ENCODE results near the gene PLXNA4. TPM values are rescaled to one million over a fixed set of nuclear protein-coding genes. Genes with fewer than 3 reads are reported as not detected.

Gene PLXNA4
- total RNA-seq, 1 donor from 2014 or later, result 13.6 TPM

DNA sequence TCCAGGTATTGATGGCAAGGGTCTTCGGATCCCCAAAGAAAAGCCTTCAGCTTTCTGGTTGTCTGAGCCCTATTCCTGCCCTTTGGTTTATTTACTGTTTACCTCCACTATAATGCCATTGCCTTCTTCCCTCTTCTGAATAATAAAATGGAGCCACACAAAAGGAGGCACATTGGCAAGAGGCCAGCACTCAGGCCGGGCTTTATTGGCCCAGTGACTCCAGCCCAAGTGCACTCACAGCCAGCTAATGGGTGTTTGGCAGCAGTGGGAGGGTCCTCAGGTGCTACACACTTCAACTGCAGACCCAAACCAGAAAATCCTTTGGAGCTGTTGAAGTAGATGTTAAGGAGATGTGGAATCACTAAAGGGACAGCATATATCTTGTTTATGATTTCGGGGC lies 336.0 kb downstream of the PLXNA4 start:
- Mint-ChIP-seq H3K27me3 (peaks cover 9% of the 10 kb centered on the region), H3K27ac (no peak overlapping the region), H3K4me3 (no peak overlapping the region), H3K4me1 (ENCODE audit: unreplicated experiment) (peaks cover 5% of the 10 kb centered on the region), H3K9me3 (peaks cover 4% of the 10 kb centered on the region), H3K36me3 (no peaks in the 10 kb centered on the region)
- no peak for DNase-seq (ENCODE audit: extremely low spot score, unreplicated experiment)
- no peak for TF ChIP-seq CTCF (conservative IDR thresholded peaks at IDR 0.05)

DNA sequence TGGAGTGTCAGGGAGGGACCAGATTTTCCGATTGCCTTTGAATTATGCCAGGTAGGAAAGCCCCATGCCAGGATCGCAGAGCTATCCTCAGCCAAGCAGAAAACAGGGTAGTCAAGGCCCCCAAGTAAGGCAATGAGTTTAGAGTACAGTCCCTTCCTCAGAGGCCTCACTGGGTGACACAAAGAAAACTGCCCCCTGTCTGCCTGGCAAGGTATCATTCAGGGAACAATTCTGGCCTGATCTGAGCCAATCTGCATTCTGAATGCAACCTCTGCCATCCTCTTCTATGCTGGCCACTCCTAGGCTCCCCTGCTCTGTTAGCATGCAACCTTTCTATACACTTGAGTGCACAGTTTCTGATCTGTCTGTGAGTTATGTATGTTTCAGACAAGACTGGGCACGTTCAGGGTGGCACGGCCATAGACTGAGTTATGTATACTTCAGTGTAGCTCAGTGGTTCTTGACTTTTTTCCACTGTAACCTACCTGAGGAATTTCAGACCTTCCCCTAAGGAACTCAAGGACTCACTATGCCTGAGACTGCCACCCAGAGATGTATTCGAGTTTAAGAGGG lies 336.8 kb downstream of the PLXNA4 start:
- Mint-ChIP-seq H3K27ac (no peak overlapping the region), H3K4me3 (no peak overlapping the region), H3K9me3 (peaks cover 4% of the 10 kb centered on the region), H3K27me3 (peaks cover 9% of the 10 kb centered on the region), H3K4me1 (ENCODE audit: unreplicated experiment) (peaks cover 8% of the 10 kb centered on the region), H3K36me3 (no peaks in the 10 kb centered on the region)
- no peak for DNase-seq (ENCODE audit: extremely low spot score, unreplicated experiment)
- no peak for TF ChIP-seq CTCF (conservative IDR thresholded peaks at IDR 0.05)

GRCh38 chr7:132234711-132235110 lies 341.6 kb downstream of the PLXNA4 start:
- H3K36me3 Mint-ChIP-seq, result no peaks in the 10 kb centered on the region
- H3K27ac Mint-ChIP-seq, result no peak overlapping the region
- TF ChIP-seq CTCF (conservative IDR thresholded peaks at IDR 0.05), result no peak
- peaks cover 24% of the 10 kb centered on the region for H3K4me1 Mint-ChIP-seq (ENCODE audit: unreplicated experiment)
- H3K4me3 Mint-ChIP-seq, result no peak overlapping the region
- DNase-seq (ENCODE audit: extremely low spot score, unreplicated experiment), result no peak
- H3K27me3 Mint-ChIP-seq, result peaks cover 9% of the 10 kb centered on the region
- peaks cover 4% of the 10 kb centered on the region for H3K9me3 Mint-ChIP-seq

DNA sequence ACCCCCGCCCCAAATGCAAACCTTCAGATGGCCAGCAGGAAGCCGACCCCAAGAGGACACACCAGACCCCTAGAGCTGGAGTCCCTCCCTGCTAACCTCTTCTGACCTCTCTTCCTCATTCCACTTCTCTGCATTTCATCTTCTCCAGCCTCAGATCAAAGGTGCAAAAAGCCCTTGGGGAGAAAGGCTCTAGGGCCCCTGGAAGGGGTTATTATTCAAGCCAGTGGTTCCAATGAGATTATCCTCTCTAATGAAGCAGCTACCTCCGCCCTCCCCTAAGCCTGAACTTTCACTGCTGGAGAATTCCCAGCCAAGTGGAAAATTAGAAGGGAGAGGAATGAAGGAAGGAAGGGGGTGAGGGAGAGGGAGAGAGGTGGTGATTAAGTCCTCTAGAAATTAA lies 343.9 kb downstream of the PLXNA4 start:
- DNase-seq (ENCODE audit: extremely low spot score, unreplicated experiment), result no peak
- no peak for TF ChIP-seq CTCF (conservative IDR thresholded peaks at IDR 0.05)
- Mint-ChIP-seq H3K4me1 (ENCODE audit: unreplicated experiment) (peaks cover 28% of the 10 kb centered on the region), H3K36me3 (no peaks in the 10 kb centered on the region), H3K9me3 (no peaks in the 10 kb centered on the region), H3K27ac (no peak overlapping the region), H3K4me3 (no peak overlapping the region), H3K27me3 (peaks cover 15% of the 10 kb centered on the region)

DNA sequence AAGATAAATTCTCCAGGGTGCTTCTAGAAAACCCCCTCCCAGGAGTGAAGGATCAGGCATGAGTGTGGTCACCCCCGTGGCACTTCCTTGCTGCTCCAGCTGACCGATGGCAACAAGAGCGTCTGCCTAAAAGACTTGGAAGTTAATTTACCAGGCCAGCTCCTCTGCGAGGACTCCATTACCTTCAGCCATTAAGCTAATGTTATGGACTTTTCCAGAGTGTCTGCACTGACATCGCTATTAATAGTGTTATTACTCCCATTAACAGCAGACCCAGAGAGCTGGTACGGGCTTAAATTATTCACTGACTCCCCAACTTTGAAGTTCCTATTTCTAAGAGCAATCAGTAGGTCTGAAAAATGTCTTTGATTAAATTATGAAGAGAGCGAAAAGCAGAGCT lies 345.8 kb downstream of the PLXNA4 start:
- DNase-seq (ENCODE audit: extremely low spot score, unreplicated experiment), result no peak
- no peak for TF ChIP-seq CTCF (conservative IDR thresholded peaks at IDR 0.05)
- no peaks in the 10 kb centered on the region for H3K36me3 Mint-ChIP-seq

DNA sequence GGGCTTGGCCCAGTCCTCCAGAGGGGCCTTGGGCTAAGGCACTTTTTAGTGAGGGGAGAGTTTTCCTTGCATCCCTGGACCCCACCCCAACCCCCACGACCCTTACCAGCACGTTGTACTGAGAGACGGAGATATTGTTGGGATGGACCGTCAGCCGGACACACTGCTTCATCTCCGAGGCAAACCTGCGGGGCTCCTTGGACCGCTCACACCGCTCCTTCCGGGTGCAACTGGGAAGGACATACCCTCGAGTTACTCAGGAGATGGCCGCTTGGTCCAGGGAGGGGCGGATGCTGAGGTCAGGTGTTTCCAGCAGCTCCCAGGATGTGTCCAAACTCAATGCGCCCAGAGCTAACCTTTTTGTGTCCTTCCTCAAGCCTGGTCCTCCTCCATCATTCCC lies 348.0 kb downstream of the PLXNA4 start:
- Mint-ChIP-seq H3K36me3 (no peaks in the 10 kb centered on the region), H3K9me3 (no peaks in the 10 kb centered on the region), H3K27me3 (peaks cover 14% of the 10 kb centered on the region), H3K4me1 (ENCODE audit: unreplicated experiment) (peaks cover 22% of the 10 kb centered on the region), H3K27ac (no peak overlapping the region), H3K4me3 (no peak overlapping the region)
- DNase-seq (ENCODE audit: extremely low spot score, unreplicated experiment), result no peak
- TF ChIP-seq CTCF (conservative IDR thresholded peaks at IDR 0.05), result no peak

More for the DNA sequence above, 345.8 kb downstream of the PLXNA4 start:
- Mint-ChIP-seq H3K4me1 (ENCODE audit: unreplicated experiment) (peaks cover 28% of the 10 kb centered on the region), H3K9me3 (no peaks in the 10 kb centered on the region), H3K4me3 (no peak overlapping the region), H3K27ac (no peak overlapping the region), H3K27me3 (peaks cover 16% of the 10 kb centered on the region)

Data from type B pancreatic cell (in vitro differentiated cells).